Liver (tissue), 3 donors: ENCODE data around the gene CEACAM19.

Experiments used
- CTCF ChIP-seq: fragments of 150-350 bp; IDR thresholded peaks from 2 replicates; pipeline ENCODE4 v1.5.1; 2017; ENCODE audit warnings: improper control_type of control experiment, low read depth, low read length; ENCODE audit not compliant: missing input control
- EGR1 ChIP-seq, 2 donors: IDR thresholded peaks; 2 replicates each; pipeline ENCODE4 v1.6.1; 2016 to 2018; ENCODE audit warnings: antibody characterized with exemption in 2 of 2, low read depth in 2 of 2
- MAX ChIP-seq: IDR thresholded peaks from 2 replicates; pipeline ENCODE4 v1.6.1; 2016; ENCODE audit warnings: antibody characterized with exemption
- SP1 ChIP-seq: IDR thresholded peaks from 2 replicates; pipeline ENCODE4 v1.6.1; 2018; ENCODE audit warnings: antibody characterized with exemption, mild to moderate bottlenecking
- donor health status: healthy.
- donor health status: healthy.

DNA sequence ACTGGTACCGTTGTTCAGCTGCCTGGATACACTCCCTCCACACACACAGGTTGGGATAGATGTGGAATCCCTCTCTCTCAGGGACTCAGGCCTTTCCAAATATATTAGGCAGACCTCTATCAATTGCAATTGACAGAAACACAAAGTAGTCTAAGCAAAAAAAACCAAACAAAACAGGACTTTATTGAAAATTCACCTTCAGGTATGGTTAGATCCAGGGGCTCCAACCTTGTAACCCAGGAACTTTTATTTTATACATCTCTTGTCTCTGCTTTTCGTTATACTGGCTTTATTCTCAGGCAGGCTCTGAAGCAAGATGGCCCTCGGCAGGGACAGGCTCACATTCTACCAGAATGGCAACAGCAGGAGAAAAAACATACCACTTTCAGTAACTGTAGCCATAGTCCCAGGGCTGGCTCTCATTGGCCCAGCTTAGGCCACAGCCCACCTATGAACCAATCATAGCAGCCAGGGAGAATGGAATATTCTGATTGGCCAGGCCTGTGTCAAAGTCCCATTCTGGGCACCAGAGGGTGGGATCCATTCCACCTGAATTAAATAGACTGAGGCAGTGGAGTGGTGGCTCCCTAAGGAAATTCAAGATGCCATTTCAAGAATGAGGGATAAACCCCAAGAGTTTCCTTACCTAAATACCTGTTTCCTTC, 13.1 kb upstream of the CEACAM19 start:
- no peak for TF ChIP-seq CTCF
- TF ChIP-seq EGR1 (IDR thresholded peaks at IDR 0.05; ENCODE audit: low read depth in 2 of 2): no peak
- TF ChIP-seq SP1: no peak
- TF ChIP-seq MAX: no peak
